Measurements from ENCODE around the gene MEX3A. TPM values are rescaled to one million over a fixed set of nuclear protein-coding genes. Genes with fewer than 3 reads are reported as not detected.

The MEX3A gene
- polyA plus RNA-seq, 1 donor (not counting 4 experiments of a cell fraction or from before 2014, with no cell fraction given): 1.1 TPM

GRCh38 chr1:156122519-156123355 lies 40.5 kb upstream of the MEX3A start:
- peak overlapping the region; percentile 66 for H3K9ac ChIP-seq (ENCODE audit: control insufficient read depth, extremely low read depth, insufficient read depth, low read length)
- peak overlapping the region; percentile 25 to 68 (median 53) for H3K4me3 ChIP-seq (ENCODE audit: control insufficient read depth in 2 of 3, extremely low read depth in 1 of 3, insufficient read depth in 2 of 3, low read depth in 1 of 3, low read length in 3 of 3)
- H2AFZ ChIP-seq (ENCODE audit: control insufficient read depth, low read length): no peak overlapping the region
- peak overlapping the region; percentile 97 for H3K4me2 ChIP-seq (ENCODE audit: control insufficient read depth, extremely low read depth, insufficient read depth, low read depth, low read length)
- TF ChIP-seq CTCF (optimal IDR thresholded peaks at IDR 0.05 in 1 of 3, IDR thresholded peaks at IDR 0.05 in 1 of 3, conservative IDR thresholded peaks at IDR 0.05 in 1 of 3; ENCODE audit: extremely low read depth in 1 of 3, insufficient read depth in 2 of 3, low read length in 3 of 3): peak in 2 of 3 experiments; percentile 33 to 48
- no peak for TF ChIP-seq EZH2 (IDR thresholded peaks at IDR 0.05; ENCODE audit: low read length)
- peaks cover 2 to 18% of the 10 kb centered on the region in 2 experiments for H3K36me3 ChIP-seq (ENCODE audit: control insufficient read depth in 2 of 2, extremely low read depth in 1 of 2, insufficient read depth in 2 of 2, low read length in 2 of 2)
- no peak for DNase-seq (ENCODE audit: low read depth, low spot score)
- H4K20me1 ChIP-seq (ENCODE audit: control insufficient read depth, extremely low read depth, insufficient read depth, low read length): peaks cover 20% of the 10 kb centered on the region
- peaks cover 3% of the 10 kb centered on the region for H3K9me1 ChIP-seq (ENCODE audit: control insufficient read depth, extremely low read depth, insufficient read depth, low read length)
- peak overlapping the region; percentile 97 for H3K27ac ChIP-seq (ENCODE audit: control insufficient read depth, insufficient read depth, low read length)
- dilution Hi-C loops (cut with MboI; ENCODE audit: extremely low pct_ligation_motif_present, low sequenced_read_pairs): no loop called here
- FAIRE-seq: peak; percentile 26
- no peaks in the 10 kb centered on the region for H3K9me3 ChIP-seq (ENCODE audit: control insufficient read depth, low read depth, low read length)
- H3K4me1 ChIP-seq (ENCODE audit: control insufficient read depth, extremely low read depth, insufficient read depth, low read length): peaks cover 91% of the 10 kb centered on the region
- no peaks in the 10 kb centered on the region for H3K27me3 ChIP-seq (ENCODE audit: control insufficient read depth, extremely low read depth, insufficient read depth, low read length)
- peaks cover 80% of the 10 kb centered on the region for H3K79me2 ChIP-seq (ENCODE audit: control insufficient read depth, insufficient read depth, low read length)

GRCh38 chr1:156122086-156122485 lies 39.8 kb upstream of the MEX3A start:
- Histone ChIP-seq H4K20me1 (ENCODE audit: control insufficient read depth, extremely low read depth, insufficient read depth, low read length) (peaks cover 22% of the 10 kb centered on the region), H3K27ac (ENCODE audit: control insufficient read depth, insufficient read depth, low read length) (peak overlapping the region; percentile 97), H3K4me1 (ENCODE audit: control insufficient read depth, extremely low read depth, insufficient read depth, low read length) (peaks cover 85% of the 10 kb centered on the region), H3K4me3 (ENCODE audit: control insufficient read depth in 2 of 3, extremely low read depth in 1 of 3, insufficient read depth in 2 of 3, low read depth in 1 of 3, low read length in 3 of 3) (peak overlapping the region; percentile 1 to 68 (median 53)), H3K9me3 (ENCODE audit: control insufficient read depth, low read depth, low read length) (no peaks in the 10 kb centered on the region), H3K4me2 (ENCODE audit: control insufficient read depth, extremely low read depth, insufficient read depth, low read depth, low read length) (peak overlapping the region; percentile 97), H3K9ac (ENCODE audit: control insufficient read depth, extremely low read depth, insufficient read depth, low read length) (peak overlapping the region; percentile 66), H3K27me3 (ENCODE audit: control insufficient read depth, extremely low read depth, insufficient read depth, low read length) (no peaks in the 10 kb centered on the region), H3K9me1 (ENCODE audit: control insufficient read depth, extremely low read depth, insufficient read depth, low read length) (peaks cover 3% of the 10 kb centered on the region), H2AFZ (ENCODE audit: control insufficient read depth, low read length) (no peak overlapping the region), H3K79me2 (ENCODE audit: control insufficient read depth, insufficient read depth, low read length) (peaks cover 81% of the 10 kb centered on the region), H3K36me3 (ENCODE audit: control insufficient read depth in 2 of 2, extremely low read depth in 1 of 2, insufficient read depth in 2 of 2, low read length in 2 of 2) (peaks cover 2 to 16% of the 10 kb centered on the region in 2 experiments)
- dilution Hi-C loops (cut with MboI; ENCODE audit: extremely low pct_ligation_motif_present, low sequenced_read_pairs): no loop called here
- DNase-seq (ENCODE audit: low read depth, low spot score) (no peak), FAIRE-seq (no peak)
- no peak for TF ChIP-seq EZH2 (IDR thresholded peaks at IDR 0.05; ENCODE audit: low read length)
- TF ChIP-seq CTCF (optimal IDR thresholded peaks at IDR 0.05 in 1 of 3, IDR thresholded peaks at IDR 0.05 in 1 of 3, conservative IDR thresholded peaks at IDR 0.05 in 1 of 3; ENCODE audit: extremely low read depth in 1 of 3, insufficient read depth in 2 of 3, low read length in 3 of 3): no peak

All from keratinocyte (primary cell).